IMR-90 (cell line): ENCODE measurements around the gene EPB41L1. TPM values are rescaled to one million over a fixed set of nuclear protein-coding genes. Genes with fewer than 3 reads are reported as not detected.

Experiments
- ATAC-seq: fragments of 200-7000 bp; cut with Tn5 transposase; 2 replicates; pipeline ENCODE4 v1.9.1; 2020; ENCODE audit warnings: low read depth, mild to moderate bottlenecking, moderate library complexity
- BruUV-seq: library from RNA; stranded (reverse); fragments of 400-500 nt; replicated peaks from 2 replicates; lab custom pipeline; 2021; lab: Mats Ljungman, UMichigan
- CTCF ChIA-PET: fragments of 300-600 bp; formaldehyde crosslinking; extraction: SDS; loops from one replicate; lab custom pipeline; 2021; ENCODE audit warnings: antibody characterized with exemption; lab: Yijun Ruan, JAX
- POLR2A ChIA-PET: fragments of 300-600 bp; sonication (Branson Sonifier 250); formaldehyde crosslinking; loops from one replicate; lab custom pipeline; 2022; ENCODE audit warnings: antibody characterized with exemption; ENCODE audit not compliant: unreplicated experiment; lab: Charles Lee
- DNase-seq: peaks from one replicate; pipeline ENCODE4 v3.0.0; 2013
- H2AFZ ChIP-seq: replicated peaks from 2 replicates; pipeline ENCODE3; 2013; ENCODE audit warnings: low read length, mild to moderate bottlenecking; ENCODE audit not compliant: poor library complexity
- H2AK5ac ChIP-seq: 2 replicates; pipeline ENCODE4 v1.6.1; 2013; ENCODE audit warnings: low read depth, low read length, inconsistent platforms
- H2AK9ac ChIP-seq: replicated peaks from 2 replicates; pipeline ENCODE3; 2013; ENCODE audit warnings: mild to moderate bottlenecking, low read depth, low read length, moderate library complexity; ENCODE audit not compliant: poor library complexity
- H2BK120ac ChIP-seq: 2 replicates; pipeline ENCODE4 v1.6.1; 2013; ENCODE audit warnings: low read depth, low read length, inconsistent platforms
- H2BK15ac ChIP-seq: 3 replicates; pipeline ENCODE4 v1.6.1; 2013; ENCODE audit warnings: low read depth, low read length, inconsistent platforms
- H2BK20ac ChIP-seq: 2 replicates; pipeline ENCODE4 v1.6.1; 2013; ENCODE audit warnings: low read depth, mild to moderate bottlenecking, inconsistent platforms, low read length, moderate library complexity
- H2BK5ac ChIP-seq: 2 replicates; pipeline ENCODE4 v1.6.1; 2013; ENCODE audit warnings: mild to moderate bottlenecking, low read depth, low read length, inconsistent platforms; ENCODE audit not compliant: poor library complexity, severe bottlenecking
- H3K14ac ChIP-seq: replicated peaks from 2 replicates; pipeline ENCODE4 v1.6.1; 2013; ENCODE audit warnings: low read depth, low read length, inconsistent platforms
- H3K18ac ChIP-seq: 2 replicates; pipeline ENCODE4 v1.6.1; 2013; ENCODE audit warnings: low read depth, low read length, control low read depth
- H3K23ac ChIP-seq: 2 replicates; pipeline ENCODE4 v1.6.1; 2013; ENCODE audit warnings: low read depth, low read length, inconsistent platforms
- H3K27ac ChIP-seq: 2 replicates; pipeline ENCODE4 v1.5.1; 2013; ENCODE audit warnings: mild to moderate bottlenecking, control low read depth, low read length; ENCODE audit not compliant: insufficient read depth
- H3K27me3 ChIP-seq: 2 replicates; pipeline ENCODE4 v1.6.1; 2013; ENCODE audit warnings: low read length; ENCODE audit not compliant: control insufficient read depth, insufficient read depth
- H3K36me3 ChIP-seq: 2 replicates; pipeline ENCODE4 v1.6.1; 2013; ENCODE audit warnings: low read length, mixed read lengths; ENCODE audit not compliant: control insufficient read depth, insufficient read depth
- H3K4ac ChIP-seq: 2 replicates; pipeline ENCODE4 v1.6.1; 2013; ENCODE audit warnings: low read depth, low read length, inconsistent platforms
- H3K4me1 ChIP-seq: 2 replicates; pipeline ENCODE4 v1.6.1; 2013; ENCODE audit warnings: low read length, mixed read lengths; ENCODE audit not compliant: control insufficient read depth, insufficient read depth
- H3K4me2 ChIP-seq: 2 replicates; pipeline ENCODE4 v1.6.1; 2013; ENCODE audit warnings: low read depth, mild to moderate bottlenecking, control low read depth, low read length, moderate library complexity
- H3K4me3 ChIP-seq: 2 replicates; pipeline ENCODE4 v1.5.1; 2013; ENCODE audit warnings: low read depth, mild to moderate bottlenecking, control low read depth, low read length, moderate library complexity; ENCODE audit not compliant: insufficient read depth
- H3K56ac ChIP-seq: 2 replicates; pipeline ENCODE4 v1.6.1; 2013; ENCODE audit warnings: low read length, inconsistent platforms; ENCODE audit not compliant: insufficient read depth; ENCODE audit errors: extremely low read depth
- H3K79me1 ChIP-seq, 2 experiments: 2 replicates each; pipeline ENCODE4 v1.6.1; 2013; ENCODE audit warnings: low read length in 2 of 2, inconsistent platforms in 1 of 2, low read depth in 1 of 2
- H3K9ac ChIP-seq: 2 replicates; pipeline ENCODE4 v1.6.1; 2013; ENCODE audit warnings: low read depth, low read length, control low read depth
- H3K9me1 ChIP-seq: 2 replicates; pipeline ENCODE4 v1.6.1; 2013; ENCODE audit warnings: low read length, inconsistent platforms; ENCODE audit not compliant: insufficient read depth
- H3K9me3 ChIP-seq: 2 replicates; pipeline ENCODE4 v1.6.1; 2013; ENCODE audit warnings: low read length; ENCODE audit not compliant: control insufficient read depth, insufficient read depth
- H4K20me1 ChIP-seq: 2 replicates; pipeline ENCODE4 v1.6.1; 2013; ENCODE audit warnings: low read length, inconsistent platforms; ENCODE audit not compliant: insufficient read depth
- H4K5ac ChIP-seq: 2 replicates; pipeline ENCODE4 v1.6.1; 2013; ENCODE audit warnings: mild to moderate bottlenecking, low read depth, low read length, control low read depth
- H4K8ac ChIP-seq, 2 experiments: 2 replicates each; pipeline ENCODE4 v1.6.1; 2013; ENCODE audit warnings: low read depth in 2 of 2, low read length in 2 of 2, control low read depth in 1 of 2, inconsistent platforms in 1 of 2
- H4K91ac ChIP-seq: 2 replicates; pipeline ENCODE4 v1.6.1; 2013; ENCODE audit warnings: low read depth, low read length, inconsistent platforms; ENCODE audit not compliant: insufficient read depth
- ELK1 ChIP-seq: fragments of 150-350 bp; IDR thresholded peaks from 2 replicates; pipeline ENCODE4 v1.6.1; 2016; ENCODE audit warnings: low read depth, mild to moderate bottlenecking, low read length, moderate library complexity, borderline replicate concordance
- NFE2L2 ChIP-seq: fragments of 150-350 bp; IDR thresholded peaks from 2 replicates; pipeline ENCODE4 v1.6.1; 2016; ENCODE audit warnings: low read depth, mild to moderate bottlenecking, low read length
- POLR2A ChIP-seq: IDR thresholded peaks from 2 replicates; pipeline ENCODE4 v1.6.1; 2012; ENCODE audit warnings: mild to moderate bottlenecking, low read depth, low read length
- SMC3 ChIP-seq: fragments of 150-350 bp; IDR thresholded peaks from 2 replicates; pipeline ENCODE4 v1.6.1; 2016; ENCODE audit warnings: low read depth, mild to moderate bottlenecking, antibody characterized with exemption, low read length, moderate library complexity
- USF2 ChIP-seq: fragments of 150-350 bp; IDR thresholded peaks from 2 replicates; pipeline ENCODE4 v1.6.1; 2017; ENCODE audit warnings: mild to moderate bottlenecking, antibody characterized with exemption, low read length, low read depth
- WGBS, 2 experiments: methylation state at CpG; one replicate each; pipeline versions ENCODE4 v1.1.5 to v1.1.7; 2013; ENCODE audit warnings: missing lambda C conversion rate in 2 of 2; ENCODE audit not compliant: insufficient read length in 1 of 2; ENCODE audit errors: extremely low coverage in 2 of 2; 5-methylcytosine and 5-hydroxymethylcytosine counted together
- dilution Hi-C: fragments of 300-500 bp; cut with HindIII; formaldehyde crosslinking; loops from one replicate; pipeline ENCODE4 v1.14.3; 2018; ENCODE audit warnings: low sequenced_read_pairs; ENCODE audit not compliant: unreplicated experiment
- in situ Hi-C: fragments of 300-500 bp; cut with MboI; formaldehyde crosslinking; loops from 3 replicates; pipeline ENCODE4 v1.14.3; 2019; ENCODE audit warnings: low sequenced_read_pairs, inconsistent platforms, mixed read lengths
- intact Hi-C: fragments of 100-400 bp; cut with micrococcal nuclease; formaldehyde crosslinking; loops from 2 replicates; pipeline ENCODE4 v1.10.0; 2022
- polyA plus RNA-seq, 3 experiments: library from polyadenylated mRNA; depleted of rRNA; stranded (reverse); fragments of >200 nt; gene quantifications; 2 replicates each; pipeline ENCODE4 v1.2.3, GENCODE V29; 2012; ENCODE audit warnings: low replicate concordance in 1 of 3
- total RNA-seq: library from RNA; depleted of rRNA; stranded (reverse); fragments of >200 nt; gene quantifications from 2 replicates; pipeline ENCODE4 v1.2.3, GENCODE V29; 2012

EPB41L1 gene
- total and polyA plus RNA-seq, 2 of the 4 experiments (the other 2 are of a cell fraction), result 12.5 to 33.7 TPM

GRCh38 chr20:36246401-36246800 lies 91.9 kb downstream of the EPB41L1 start:
- no peak overlapping the region for H3K56ac ChIP-seq
- ChIA-PET POLR2A (interaction anchor here (1.0 kb wide), 1 partner anchor 9 kb away, joined by 3 read pairs; no protein-coding TSS in a partner anchor), CTCF (interaction anchor here (0.9 kb wide), 1 partner anchor 9 kb away, joined by 3 read pairs; no protein-coding TSS in a partner anchor)
- H2AK9ac ChIP-seq, result no peak overlapping the region
- no peak overlapping the region for H3K27ac ChIP-seq
- H3K23ac ChIP-seq, result no peak overlapping the region
- H2AK5ac ChIP-seq, result no peak overlapping the region
- H2AFZ ChIP-seq, result no peak overlapping the region
- H4K91ac ChIP-seq, result no peak overlapping the region
- H3K4ac ChIP-seq, result no peak overlapping the region
- intact Hi-C loops, result no loop called here
- H3K36me3 ChIP-seq, result peaks cover 47% of the 10 kb centered on the region
- no peak for TF ChIP-seq USF2
- TF ChIP-seq POLR2A, result no peak
- TF ChIP-seq NFE2L2, result no peak
- no peak for TF ChIP-seq ELK1
- no peak for TF ChIP-seq SMC3
- H2BK20ac ChIP-seq, result no peak overlapping the region
- peaks cover 9% of the 10 kb centered on the region; the same call in 1 of the 2 replicates for H4K20me1 ChIP-seq
- H3K27me3 ChIP-seq, result no peaks in the 10 kb centered on the region
- no peaks in the 10 kb centered on the region for H3K4me1 ChIP-seq
- H3K79me1 ChIP-seq, result peaks cover 27 to 46% of the 10 kb centered on the region in 2 experiments
- H4K5ac ChIP-seq, result no peak overlapping the region
- in situ Hi-C loops, result no loop called here
- no peaks in the 10 kb centered on the region for H3K9me3 ChIP-seq
- H2BK15ac ChIP-seq, result no peak overlapping the region
- no peak overlapping the region for H3K4me3 ChIP-seq
- no peak overlapping the region for H2BK120ac ChIP-seq
- no peaks in the 10 kb centered on the region for H3K9me1 ChIP-seq
- no peak for ATAC-seq
- no CpG with 5 or more reads among the region's 4 CpGs for WGBS, 2 experiments
- no peak overlapping the region for H3K18ac ChIP-seq
- H4K8ac ChIP-seq, result no peak overlapping the region
- H3K4me2 ChIP-seq, result no peak overlapping the region
- H3K9ac ChIP-seq, result no peak overlapping the region
- no TSS peak for BruUV-seq
- H3K14ac ChIP-seq, result no peak overlapping the region
- no peak for DNase-seq
- H2BK5ac ChIP-seq, result no peak overlapping the region
- dilution Hi-C loops, result no loop called here
